ENCODE data around the gene LRRC75B. TPM values are rescaled to one million over a fixed set of nuclear protein-coding genes. Genes with fewer than 3 reads are reported as not detected.

Gene LRRC75B
- total RNA-seq, 1 donor from 2014 or later: 5.0 TPM

DNA sequence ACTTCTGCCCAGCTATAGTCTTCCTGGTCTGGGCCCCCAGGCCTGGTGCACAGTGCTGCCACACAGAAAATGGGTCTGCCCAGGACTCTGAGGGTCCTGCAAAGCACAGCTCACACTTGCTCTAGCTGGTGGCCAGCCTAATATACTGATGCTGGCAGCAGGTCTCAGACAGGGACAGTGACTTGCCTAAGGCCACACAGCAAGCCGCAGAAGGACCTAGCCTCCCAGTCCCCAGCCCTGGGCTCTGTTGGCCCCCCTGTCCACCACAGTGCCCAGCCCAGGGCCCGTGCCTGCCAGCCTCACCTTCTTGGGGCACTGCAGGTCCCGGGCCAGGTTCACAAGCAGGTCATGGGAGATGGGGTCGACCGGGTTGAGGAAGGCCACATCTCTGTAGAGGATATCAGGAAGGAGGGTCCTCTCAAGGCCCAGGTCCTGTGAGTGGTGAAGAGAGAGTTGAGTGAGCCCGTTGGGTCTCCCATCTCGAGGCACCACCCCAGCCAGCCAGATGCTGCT lies 3.3 kb downstream of the LRRC75B start:
- ATAC-seq (ENCODE audit: poor library complexity) (no peak), DNase-seq (no peak)

DNA sequence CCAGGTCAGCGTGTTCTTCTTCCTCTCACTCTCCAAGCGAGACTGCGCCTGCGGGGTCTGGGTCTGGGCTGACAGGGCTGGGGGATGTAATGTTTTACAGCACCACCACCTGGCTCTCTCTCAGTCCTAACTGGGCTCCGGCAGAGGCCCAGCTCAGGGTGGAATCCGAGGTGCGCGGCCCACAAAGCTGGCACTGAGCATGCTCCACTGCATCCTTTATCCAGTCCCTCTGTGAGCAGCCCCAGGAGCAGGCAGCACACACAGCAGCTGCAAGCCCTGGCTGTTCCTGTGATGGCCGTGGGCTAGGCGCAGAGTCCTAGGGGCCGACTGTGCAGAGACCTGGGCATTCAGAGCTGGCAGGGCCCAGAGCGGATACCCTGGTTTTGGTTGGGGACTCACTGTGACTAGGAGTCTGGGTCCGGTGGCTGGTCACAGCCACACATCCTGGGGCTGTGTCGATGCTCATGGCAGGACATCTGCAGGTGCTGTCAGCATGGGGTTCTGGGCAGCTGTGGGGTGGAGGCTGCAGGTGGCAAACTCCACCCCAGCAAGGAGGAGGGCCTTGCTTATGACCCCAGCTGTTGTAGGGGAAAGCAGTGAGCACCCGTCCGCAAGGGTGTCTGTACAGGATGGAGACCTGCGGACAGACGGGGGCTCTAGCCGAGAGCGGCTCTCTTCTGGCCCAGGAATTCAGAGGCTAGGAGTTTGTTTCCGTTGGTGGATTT lies 4.0 kb downstream of the LRRC75B start:
- intact Hi-C loops (cut with DNase I): no loop called here
- ATAC-seq (ENCODE audit: poor library complexity): no peak

More for the DNA sequence above, 3.3 kb downstream of the LRRC75B start:
- intact Hi-C loops (cut with DNase I): no loop called here

GRCh38 chr22:24588381-24588756 lies 4.5 kb downstream of the LRRC75B start:
- ATAC-seq (ENCODE audit: poor library complexity) (no peak), DNase-seq (no peak)
- intact Hi-C loops (cut with DNase I): no loop called here

More for the DNA sequence above, 4.0 kb downstream of the LRRC75B start:
- DNase-seq: no peak

DNA sequence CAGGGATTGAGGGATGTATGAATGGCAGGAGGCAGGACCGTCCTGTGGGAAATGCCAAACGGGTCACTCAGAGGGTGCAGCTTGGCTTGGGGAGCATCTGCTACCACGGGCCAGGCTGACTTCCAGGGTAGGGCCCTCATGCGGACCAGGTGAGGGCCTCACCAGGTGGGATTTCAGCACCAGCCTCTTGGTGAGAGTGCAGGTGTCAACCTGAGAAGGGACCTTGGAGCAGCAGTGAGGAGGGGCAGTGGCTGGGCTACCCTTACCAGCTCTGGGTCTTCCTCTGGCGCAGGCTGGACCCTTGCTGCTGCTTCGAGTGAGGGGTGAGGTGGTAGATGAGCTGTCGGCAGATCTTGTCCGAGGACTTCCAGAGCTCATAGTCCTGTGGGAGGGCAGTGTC lies 4.9 kb downstream of the LRRC75B start:
- DNase-seq (no peak), ATAC-seq (ENCODE audit: poor library complexity) (no peak)
- intact Hi-C loops (cut with DNase I): no loop called here

DNA sequence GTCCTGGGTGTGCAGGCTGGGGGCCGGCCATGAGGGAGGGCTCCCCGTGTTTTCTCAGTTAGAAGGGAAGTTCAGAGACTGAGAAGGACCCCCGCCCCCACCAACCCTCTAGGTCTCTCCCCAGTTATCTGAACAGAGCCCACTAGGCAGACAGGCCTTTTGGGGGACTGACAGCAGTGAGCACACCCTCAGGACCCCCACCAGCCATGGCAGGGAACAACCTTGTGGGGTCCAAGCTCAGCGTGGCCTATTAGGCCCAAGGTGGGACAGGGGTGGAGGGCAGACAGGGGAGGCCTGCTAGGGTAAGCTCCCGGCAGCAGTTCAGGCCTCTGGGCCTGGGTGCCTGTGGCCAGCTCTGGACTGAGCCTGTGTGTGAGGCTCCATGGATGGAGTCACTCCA lies 5.6 kb downstream of the LRRC75B start:
- intact Hi-C loops (cut with DNase I): no loop called here
- ATAC-seq (ENCODE audit: poor library complexity): no peak

DNA sequence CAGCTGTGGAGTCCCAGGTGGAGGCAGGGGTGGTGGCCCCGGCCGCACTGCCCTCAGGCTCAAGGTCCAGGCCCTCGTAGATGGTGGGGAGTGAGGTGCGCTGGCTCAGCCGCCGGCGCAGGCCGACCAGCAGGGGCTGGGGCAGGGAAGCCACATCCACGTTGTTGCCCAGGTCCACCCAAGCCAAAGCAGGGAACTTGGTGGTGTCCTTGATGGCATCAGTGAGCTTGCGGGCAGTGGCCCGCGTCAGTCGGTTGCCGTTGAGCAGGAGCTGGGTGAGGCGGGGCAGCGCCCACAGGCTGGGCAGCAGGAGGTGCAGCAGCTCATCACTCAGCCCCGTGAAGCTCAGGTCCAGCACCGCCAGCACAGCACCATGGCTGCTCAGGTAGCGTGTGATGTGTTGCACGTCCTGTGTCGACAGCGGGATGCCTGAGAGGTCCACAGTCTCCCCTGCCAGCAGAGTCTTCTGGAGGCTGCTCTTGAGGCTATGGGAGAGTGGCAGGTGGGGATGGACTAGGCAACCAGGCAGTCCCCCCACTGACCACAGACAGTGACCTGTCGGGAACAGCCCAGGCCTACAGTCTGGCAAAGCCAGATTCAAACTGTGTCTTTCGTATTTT lies 6.8 kb downstream of the LRRC75B start:
- DNase-seq: no peak
- no peak for ATAC-seq (ENCODE audit: poor library complexity)
- intact Hi-C loops (cut with DNase I): no loop called here

More for the DNA sequence above, 5.6 kb downstream of the LRRC75B start:
- no peak for DNase-seq

DNA sequence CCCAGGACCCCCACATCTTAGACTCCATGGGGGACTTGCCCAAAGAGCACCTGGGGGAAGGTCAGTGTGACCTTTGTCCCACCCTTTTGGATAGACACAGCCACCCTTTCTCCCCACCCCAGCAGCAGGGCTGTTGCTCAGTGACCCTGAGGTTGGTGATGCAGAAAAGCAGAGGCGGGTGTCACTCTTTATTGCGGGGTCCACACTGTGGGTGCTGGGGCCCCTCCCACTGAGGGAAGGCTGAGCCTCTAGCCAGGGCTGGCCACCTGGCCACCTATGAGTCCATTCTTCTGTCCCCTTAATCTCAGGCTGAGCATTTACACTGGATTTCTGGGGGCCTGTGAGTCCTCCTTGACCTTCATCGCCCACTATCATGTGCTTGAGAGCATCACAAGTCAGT lies 7.4 kb downstream of the LRRC75B start:
- DNase-seq: no peak
- intact Hi-C loops (cut with DNase I): no loop called here
- no peak for ATAC-seq (ENCODE audit: poor library complexity)

- ATAC-seq (ENCODE audit: poor library complexity): no peak
- DNase-seq: no peak
- intact Hi-C loops (cut with DNase I): no loop called here
These were observed 7.9 kb downstream of the LRRC75B start for GRCh38 chr22:24584871-24585411.

- ATAC-seq (ENCODE audit: poor library complexity) (peak; percentile 19), DNase-seq (no peak)
- intact Hi-C loops (cut with DNase I): no loop called here
These were observed 8.6 kb downstream of the LRRC75B start for GRCh38 chr22:24584166-24584790.

DNA sequence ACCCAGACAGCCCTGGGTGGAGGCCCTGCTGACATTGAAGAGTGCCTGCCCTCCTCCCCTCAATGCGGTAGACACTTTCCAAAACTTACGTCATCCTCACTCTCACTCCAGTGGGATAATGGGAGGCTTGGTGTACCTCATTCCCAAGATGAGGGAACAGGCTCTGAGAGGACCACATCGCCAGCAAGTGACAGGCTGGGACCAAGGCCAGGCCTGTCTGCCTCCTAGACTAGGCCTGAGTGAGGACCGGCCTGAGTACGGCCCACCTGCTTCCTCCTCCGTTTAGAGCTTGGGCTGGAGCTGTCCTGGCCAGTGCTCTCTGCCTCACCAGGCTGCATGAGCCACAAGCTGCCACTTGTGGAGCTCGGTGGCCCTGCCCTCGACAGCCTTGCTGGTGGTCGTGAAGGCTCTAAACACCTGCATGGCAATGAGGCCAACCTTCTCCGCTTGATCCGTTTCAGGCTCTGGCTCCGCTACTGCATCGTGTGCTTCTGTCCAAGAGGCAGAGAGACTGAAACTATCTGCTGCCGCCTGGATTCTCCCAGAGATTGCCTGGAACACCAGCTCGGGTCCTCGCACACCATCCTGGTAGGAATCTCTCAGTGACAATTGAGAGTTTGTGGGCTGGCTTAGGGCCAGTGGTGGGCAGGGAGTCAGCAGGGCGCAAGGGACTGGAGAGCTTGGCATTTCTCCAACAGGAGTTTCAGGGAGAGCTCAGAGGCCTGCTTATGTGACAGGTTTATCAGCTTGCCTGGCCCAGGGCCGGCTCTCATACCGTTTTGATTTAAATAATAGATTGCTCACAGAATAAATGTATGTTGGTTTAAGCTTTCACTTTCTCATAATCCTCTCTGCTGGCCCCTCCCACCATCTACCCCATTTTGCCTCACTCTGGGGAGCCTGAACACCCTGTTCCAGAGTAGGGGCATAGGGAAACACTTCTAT lies 9.4 kb downstream of the LRRC75B start:
- intact Hi-C loops (cut with DNase I): no loop called here
- no peak for DNase-seq
- ATAC-seq (ENCODE audit: poor library complexity): peak; percentile 47

- ATAC-seq (ENCODE audit: poor library complexity) (no peak), DNase-seq (peak; percentile 75)
- intact Hi-C loops (cut with DNase I): no loop called here
These were observed 10.6 kb downstream of the LRRC75B start for GRCh38 chr22:24582056-24582814.

GRCh38 chr22:24580276-24580675 lies 12.6 kb downstream of the LRRC75B start:
- no peak for ATAC-seq (ENCODE audit: poor library complexity)
- intact Hi-C loops (cut with DNase I): no loop called here
- no peak for DNase-seq

DNA sequence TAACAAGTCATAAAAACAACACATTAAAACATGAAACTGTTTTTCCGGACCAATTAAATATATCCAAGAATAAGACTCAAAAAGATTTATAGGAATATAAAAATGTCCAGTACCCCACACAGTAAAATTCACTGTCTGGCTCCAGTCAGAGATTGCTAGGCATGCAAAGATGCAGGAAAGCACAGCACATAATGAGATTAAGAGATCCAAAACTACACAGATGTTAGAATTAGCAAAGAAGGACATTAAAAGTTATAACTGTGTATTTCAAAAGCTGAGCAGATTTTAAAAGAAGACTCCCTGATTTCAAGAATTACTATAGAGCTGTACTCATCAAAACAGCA lies 13.6 kb downstream of the LRRC75B start:
- ATAC-seq (ENCODE audit: poor library complexity) (no peak), DNase-seq (no peak)
- intact Hi-C loops (cut with DNase I): no loop called here

GRCh38 chr22:24578355-24579257 lies 14.3 kb downstream of the LRRC75B start:
- intact Hi-C loops (cut with DNase I): no loop called here

DNA sequence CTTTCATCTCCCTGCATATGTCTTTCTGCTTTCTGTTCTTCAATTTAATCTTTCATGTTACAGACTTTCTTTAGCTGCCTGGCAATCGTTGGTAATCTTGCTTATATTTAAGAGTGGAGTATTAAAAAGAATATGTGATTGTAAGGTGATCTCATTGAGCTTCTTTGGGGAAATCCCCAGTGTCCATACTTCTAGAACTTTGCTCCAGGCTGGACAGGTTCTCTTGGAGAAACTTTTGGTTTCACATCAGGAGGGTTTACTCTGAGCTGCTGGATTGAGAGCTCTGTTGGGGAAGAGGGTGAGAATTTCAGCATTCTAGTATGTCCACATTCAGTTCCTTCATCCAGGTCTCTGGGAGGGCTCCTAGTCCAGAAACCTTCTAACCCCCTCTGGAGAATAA lies 16.1 kb downstream of the LRRC75B start:
- intact Hi-C loops (cut with DNase I): no loop called here
- DNase-seq: no peak
- no peak for ATAC-seq (ENCODE audit: poor library complexity)

More at GRCh38 chr22:24578355-24579257, 14.3 kb downstream of the LRRC75B start:
- ATAC-seq (ENCODE audit: poor library complexity) (no peak), DNase-seq (no peak)

- ATAC-seq (ENCODE audit: poor library complexity) (no peak), DNase-seq (no peak)
- intact Hi-C loops (cut with DNase I): no loop called here
These were observed 21.6 kb downstream of the LRRC75B start for GRCh38 chr22:24571266-24571665.

- intact Hi-C loops (cut with DNase I): no loop called here
- DNase-seq (no peak), ATAC-seq (ENCODE audit: poor library complexity) (no peak)
These were observed 25.2 kb downstream of the LRRC75B start for GRCh38 chr22:24567668-24568067.
